Naive B cell (primary cell): ENCODE results near the gene SHFL. TPM values are rescaled to one million over a fixed set of nuclear protein-coding genes. Genes with fewer than 3 reads are reported as not detected.

Experiments
- ATAC-seq, 2 donors: fragments of 150-1000 bp; cut with Tn5 transposase; 2 replicates each; pipeline ENCODE4 v1.10.0; 2021; ENCODE audit warnings: low read depth in 2 of 2, mild to moderate bottlenecking in 2 of 2, moderate library complexity in 2 of 2
- DNase-seq: peaks from one replicate; pipeline ENCODE4 v3.0.0; 2022
- H3K27ac Mint-ChIP-seq, 6 donors: one replicate each; pipeline ENCODE4 v1.8.0; 2020 to 2022; ENCODE audit warnings: mild to moderate bottlenecking in 6 of 6, mixed read lengths in 6 of 6, moderate library complexity in 5 of 6, inconsistent platforms in 2 of 6
- H3K27me3 Mint-ChIP-seq, 3 donors: one replicate each; pipeline ENCODE4 v1.8.0; 2021 to 2022; ENCODE audit warnings: mixed read lengths in 3 of 3, mild to moderate bottlenecking in 1 of 3
- H3K36me3 Mint-ChIP-seq, 2 donors: one replicate each; pipeline ENCODE4 v1.8.0; 2020 to 2022; ENCODE audit warnings: mixed read lengths in 2 of 2, inconsistent platforms in 1 of 2, mild to moderate bottlenecking in 1 of 2
- H3K4me1 Mint-ChIP-seq, 3 donors: one replicate each; pipeline ENCODE4 v1.8.0; 2020 to 2022; ENCODE audit warnings: mixed read lengths in 3 of 3, inconsistent platforms in 1 of 3, mild to moderate bottlenecking in 1 of 3, moderate library complexity in 1 of 3
- H3K4me3 Mint-ChIP-seq, 8 donors: one replicate each; pipeline ENCODE4 v1.8.0; 2020 to 2022; ENCODE audit warnings: mild to moderate bottlenecking in 8 of 8, mixed read lengths in 8 of 8, moderate library complexity in 8 of 8, inconsistent platforms in 2 of 8
- H3K9me3 Mint-ChIP-seq, 7 donors: one replicate each; pipeline ENCODE4 v1.8.0; 2020 to 2022; ENCODE audit warnings: mixed read lengths in 7 of 7, mild to moderate bottlenecking in 5 of 7, inconsistent platforms in 2 of 7, moderate library complexity in 1 of 7
- polyA plus RNA-seq, 6 donors: library from polyadenylated mRNA; unstranded; fragments of 300-500 nt; fragmentation: Illumina TruSeq; gene quantifications; one replicate each; pipeline ENCODE4 v1.2.3, GENCODE V29; 2021; ENCODE audit warnings: low read depth in 6 of 6

The SHFL gene
- polyA plus RNA-seq, 6 donors from 2014 or later, result 14.7 to 37.0 (median 23.8) TPM

DNA sequence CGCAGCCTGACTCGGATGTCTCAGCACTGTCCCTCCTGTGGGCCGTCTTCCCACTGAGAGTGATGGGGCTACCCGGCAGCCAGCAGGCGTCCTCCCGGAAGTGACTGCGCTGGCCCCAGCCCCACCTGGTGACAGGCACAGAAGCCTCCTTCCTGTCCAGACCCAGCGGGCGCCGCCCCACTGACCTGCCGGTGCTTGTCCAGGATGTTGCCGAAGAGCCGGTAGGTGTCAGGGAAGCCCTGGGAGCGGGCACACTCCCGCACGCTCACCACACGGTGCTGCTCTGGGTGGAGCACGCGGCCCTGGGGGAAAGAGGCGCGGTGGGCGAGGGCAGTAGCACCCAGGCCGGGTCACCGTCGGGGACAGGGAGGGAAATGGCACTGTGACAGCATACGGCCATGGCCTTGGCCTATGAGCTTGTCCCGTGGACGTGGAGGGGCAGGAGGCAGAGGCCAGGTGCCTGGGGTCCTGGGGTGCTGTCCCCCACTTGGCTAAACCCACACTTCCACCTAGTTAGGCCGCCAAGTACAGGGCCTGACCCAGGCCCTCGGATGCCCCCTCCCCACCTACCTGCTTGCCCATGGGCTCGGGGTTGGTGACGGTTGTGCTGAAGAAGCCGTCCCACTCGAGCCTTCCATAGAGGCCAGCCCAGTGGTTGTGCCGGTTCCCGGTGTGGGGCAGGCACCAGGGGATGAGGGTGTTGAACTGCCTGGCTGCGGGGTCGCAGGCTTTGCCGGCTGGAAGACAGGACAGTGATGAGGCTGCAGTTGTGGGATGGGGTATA lies 49.6 kb downstream of the SHFL start:
- no peak overlapping the region for H3K27ac Mint-ChIP-seq
- no peak for DNase-seq
- peaks cover 9 to 21% of the 10 kb centered on the region in 2 donors for H3K36me3 Mint-ChIP-seq
- ATAC-seq, result no peak
- H3K27me3 Mint-ChIP-seq, result no peaks in the 10 kb centered on the region
- H3K4me1 Mint-ChIP-seq, result no peaks in the 10 kb centered on the region
- no peak overlapping the region for H3K4me3 Mint-ChIP-seq
- peaks cover 0 to 2% (median 0%) of the 10 kb centered on the region in 7 donors for H3K9me3 Mint-ChIP-seq

DNA sequence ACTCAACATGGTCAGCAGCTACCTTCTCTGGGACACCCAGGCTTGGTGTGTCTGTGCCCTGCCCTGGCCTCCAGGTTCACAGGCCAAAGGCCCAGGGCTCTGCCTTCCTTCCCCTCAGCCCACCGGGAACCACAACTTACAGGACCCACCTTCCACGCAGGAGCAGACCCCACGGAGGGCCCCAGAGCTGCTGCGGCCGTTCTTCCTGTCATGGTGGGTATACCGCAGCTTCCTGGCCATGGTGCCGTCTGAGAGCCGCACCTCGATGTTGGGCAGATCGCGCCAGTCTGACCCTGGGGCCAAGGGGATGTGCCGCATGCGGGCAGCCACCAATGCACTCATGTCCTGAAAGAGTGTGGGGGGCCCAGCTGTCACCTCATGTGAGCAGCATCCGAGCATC lies 50.8 kb downstream of the SHFL start:
- ATAC-seq (no peak), DNase-seq (no peak)
- peaks cover 9 to 14% of the 10 kb centered on the region in 2 donors for H3K36me3 Mint-ChIP-seq
- H3K4me3 Mint-ChIP-seq, result no peak overlapping the region
- peaks cover 0 to 2% (median 0%) of the 10 kb centered on the region in 7 donors for H3K9me3 Mint-ChIP-seq
- H3K27ac Mint-ChIP-seq, result no peak overlapping the region
- H3K4me1 Mint-ChIP-seq, result no peaks in the 10 kb centered on the region
- no peaks in the 10 kb centered on the region for H3K27me3 Mint-ChIP-seq

DNA sequence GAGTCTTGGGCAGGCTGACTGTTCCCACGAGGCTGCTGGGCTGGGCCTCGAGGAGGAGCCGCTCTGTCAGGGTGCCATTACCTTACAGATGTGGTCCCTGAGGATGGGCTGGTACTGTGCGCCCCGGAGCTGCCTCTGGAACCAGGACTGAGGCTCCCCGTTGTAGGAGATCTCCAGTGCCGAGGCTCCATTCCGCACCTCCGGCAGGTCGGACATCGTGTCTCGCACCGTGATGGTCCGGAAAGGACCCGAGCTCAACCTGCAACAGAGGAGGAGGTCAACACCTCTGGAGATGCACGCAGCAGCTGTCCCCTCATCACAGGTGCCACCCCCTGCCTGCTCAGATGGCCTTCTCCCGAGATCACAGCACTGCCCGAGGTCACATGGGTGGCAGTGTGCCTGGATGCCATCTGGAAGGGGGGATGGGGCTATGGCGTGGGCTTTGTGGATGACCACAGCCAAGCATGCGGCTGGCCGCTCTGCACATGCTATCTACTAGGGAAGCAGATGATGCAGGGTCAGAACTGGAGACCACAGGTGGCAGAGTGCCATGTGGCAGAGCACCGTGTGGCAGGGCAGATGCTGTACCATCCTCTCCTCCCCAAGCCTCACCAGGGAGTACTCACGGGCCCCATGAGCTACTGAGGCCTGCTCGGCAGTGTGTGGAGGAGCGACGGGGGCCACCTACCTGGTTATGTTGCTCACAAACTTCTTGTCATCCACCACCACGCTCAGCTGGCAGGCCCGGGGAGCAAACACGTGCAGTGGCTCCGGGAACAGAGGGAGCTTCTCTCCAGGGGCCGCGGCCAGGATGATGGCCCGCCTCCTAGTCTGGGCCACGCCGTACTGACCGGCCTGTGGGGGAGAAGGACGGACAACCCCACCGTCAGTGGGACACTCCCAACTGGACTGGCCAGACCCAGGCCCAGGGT lies 51.9 kb downstream of the SHFL start:
- Mint-ChIP-seq H3K36me3 (peaks cover 5 to 14% of the 10 kb centered on the region in 2 donors), H3K4me1 (no peaks in the 10 kb centered on the region), H3K9me3 (no peaks in the 10 kb centered on the region), H3K4me3 (no peak overlapping the region), H3K27ac (peak overlapping the region in 1 of 6 donors; percentile 59), H3K27me3 (no peaks in the 10 kb centered on the region)
- DNase-seq (no peak), ATAC-seq (no peak)

DNA sequence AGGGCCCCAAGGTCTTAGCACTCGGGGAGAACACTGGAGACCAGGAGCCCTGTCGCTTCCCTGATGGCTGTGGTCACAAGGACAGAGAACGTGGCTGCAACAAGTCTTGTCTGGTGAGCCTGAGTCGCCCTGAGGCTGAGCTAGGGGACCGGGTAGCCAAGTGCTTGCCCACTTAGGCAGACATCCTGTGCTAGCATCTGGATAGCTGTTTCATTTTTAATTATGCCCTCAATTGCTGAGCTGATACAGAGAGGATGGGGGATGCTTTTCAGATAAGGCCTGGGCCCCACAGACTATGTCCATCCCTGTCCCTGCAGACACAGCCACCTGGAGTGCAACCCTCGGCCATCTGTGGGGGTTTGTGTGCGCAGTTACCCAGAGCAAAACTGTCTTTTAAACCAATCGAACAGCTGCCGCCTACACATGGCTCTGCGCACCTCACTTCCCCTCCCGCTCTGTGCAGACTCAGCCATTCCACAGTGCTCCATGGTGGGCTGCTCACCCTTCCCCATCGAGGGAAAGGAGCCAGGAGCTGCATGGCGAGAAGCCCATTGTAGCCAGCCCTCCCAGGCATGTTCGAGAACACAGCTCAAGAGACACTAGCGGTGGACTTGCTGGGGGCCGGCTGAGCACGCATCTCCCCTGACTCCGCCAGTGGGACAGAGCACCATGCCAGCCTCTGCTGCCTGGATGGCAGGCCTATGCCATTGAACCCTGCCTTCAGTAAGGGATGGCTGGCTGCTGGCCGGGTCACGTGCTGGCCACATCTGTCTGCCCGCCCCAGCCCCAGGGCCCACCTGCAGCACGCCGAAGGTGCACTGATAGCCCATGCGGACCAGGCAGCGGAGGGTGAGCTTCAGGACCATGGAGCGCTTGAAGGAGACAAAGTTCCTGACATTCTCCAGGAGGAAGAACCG lies 53.0 kb downstream of the SHFL start:
- no peak for ATAC-seq
- Mint-ChIP-seq H3K4me3 (no peak overlapping the region), H3K4me1 (no peaks in the 10 kb centered on the region)

DNA sequence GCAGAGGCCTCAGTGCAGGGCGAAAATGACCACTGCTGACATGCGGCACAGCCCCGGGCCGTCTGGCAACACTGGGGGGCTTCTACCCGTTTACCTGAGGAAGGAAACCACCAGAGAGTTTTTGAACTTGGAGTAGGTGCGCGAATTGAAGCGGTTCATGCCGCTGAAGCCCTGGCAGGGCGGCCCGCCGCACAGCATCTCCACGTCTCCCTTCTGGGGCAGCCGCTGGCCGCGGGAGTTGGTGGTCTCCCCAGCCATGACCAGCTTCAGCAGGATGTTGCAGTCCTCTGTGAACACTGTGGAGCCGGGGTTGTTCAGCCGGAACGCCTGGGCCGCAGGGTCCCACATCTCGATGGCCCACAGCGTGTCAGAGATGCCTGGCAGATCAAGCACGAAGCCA lies 53.8 kb downstream of the SHFL start:
- no peak for ATAC-seq
- H3K4me1 Mint-ChIP-seq, result no peaks in the 10 kb centered on the region
- no peak for DNase-seq
- H3K36me3 Mint-ChIP-seq, result peaks cover 0 to 13% of the 10 kb centered on the region in 2 donors
- H3K4me3 Mint-ChIP-seq, result no peak overlapping the region
- H3K27ac Mint-ChIP-seq, result peak overlapping the region in 1 of 6 donors; percentile 27
- no peaks in the 10 kb centered on the region for H3K27me3 Mint-ChIP-seq
- H3K9me3 Mint-ChIP-seq, result no peaks in the 10 kb centered on the region

More for the DNA sequence above, 53.0 kb downstream of the SHFL start:
- no peaks in the 10 kb centered on the region for H3K27me3 Mint-ChIP-seq
- H3K36me3 Mint-ChIP-seq, result peaks cover 0 to 13% of the 10 kb centered on the region in 2 donors
- H3K9me3 Mint-ChIP-seq, result no peaks in the 10 kb centered on the region
- no peak for DNase-seq
- no peak overlapping the region for H3K27ac Mint-ChIP-seq

DNA sequence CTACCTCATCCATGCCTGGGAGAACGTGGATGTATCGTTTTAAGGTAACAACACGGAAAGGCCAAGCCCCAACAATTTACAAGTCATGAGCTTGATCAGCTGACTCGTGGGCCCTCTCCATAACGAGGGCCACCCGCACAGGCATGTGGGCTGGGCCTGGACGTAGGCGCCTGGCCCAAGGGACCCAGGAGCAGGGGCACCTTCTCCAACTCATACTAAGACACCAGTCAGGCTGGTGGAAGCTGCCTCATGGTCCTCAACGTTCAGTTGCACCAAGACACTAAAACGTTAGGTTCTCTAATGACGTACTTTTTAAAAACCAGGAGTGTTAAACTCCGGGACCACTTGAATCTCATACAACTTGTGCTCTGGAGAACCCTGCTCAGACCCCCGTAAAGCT lies 55.4 kb downstream of the SHFL start:
- DNase-seq (no peak), ATAC-seq (no peak)
- no peak overlapping the region for H3K27ac Mint-ChIP-seq
- no peaks in the 10 kb centered on the region for H3K4me1 Mint-ChIP-seq
- peaks cover 4 to 18% of the 10 kb centered on the region in 2 donors for H3K36me3 Mint-ChIP-seq
- H3K4me3 Mint-ChIP-seq, result no peak overlapping the region
- no peaks in the 10 kb centered on the region for H3K9me3 Mint-ChIP-seq
- H3K27me3 Mint-ChIP-seq, result no peaks in the 10 kb centered on the region

DNA sequence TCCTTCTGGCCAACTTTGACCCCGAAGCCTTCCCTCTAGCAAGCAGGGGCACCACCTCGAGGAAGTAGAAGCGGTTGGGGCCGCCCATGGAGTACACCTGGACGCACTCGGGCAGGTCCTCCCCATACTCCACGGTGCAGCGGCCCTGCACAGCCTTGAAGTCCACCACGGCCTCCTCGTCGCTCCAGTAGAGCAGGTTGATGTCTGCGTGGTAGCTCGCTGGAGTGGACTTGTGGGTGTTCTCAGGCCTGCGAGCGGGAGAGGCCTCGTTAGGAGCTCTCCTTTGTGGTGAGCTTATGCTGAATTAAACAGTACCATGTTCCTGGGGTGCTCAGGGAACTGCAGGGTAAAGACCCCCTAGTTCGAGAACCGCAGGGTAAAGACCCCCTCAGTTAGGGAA lies 55.9 kb downstream of the SHFL start:
- Mint-ChIP-seq H3K4me3 (no peak overlapping the region), H3K36me3 (peaks cover 7 to 20% of the 10 kb centered on the region in 2 donors), H3K4me1 (no peaks in the 10 kb centered on the region), H3K27ac (no peak overlapping the region), H3K9me3 (no peaks in the 10 kb centered on the region), H3K27me3 (no peaks in the 10 kb centered on the region)
- DNase-seq (no peak), ATAC-seq (no peak)

Other genes starting within 250 kb of the SHFL start
- gene OLFM2, start 149.8 kb upstream of the SHFL start, polyA plus RNA-seq, result not detected
- not detected for gene COL5A3, start 75.8 kb upstream of the SHFL start, polyA plus RNA-seq
- gene RDH8, start 72.8 kb upstream of the SHFL start, polyA plus RNA-seq, result not detected
- gene ANGPTL6, start 16.4 kb downstream of the SHFL start, polyA plus RNA-seq, result 1 to 10 TPM in 1 of 6 donors, under 1 TPM in 3, not detected in 2; 0.39 to 1.1 (median 0.65) TPM
- 10 to 100 TPM in 5 of 6 donors, 1 to 10 TPM in 1; 7.8 to 30.7 (median 15.1) TPM for gene PPAN, start 20.0 kb downstream of the SHFL start, polyA plus RNA-seq
- 1 to 10 TPM in 3 of 6 donors, under 1 TPM in 3; 0.69 to 1.2 (median 0.92) TPM for gene P2RY11, start 25.4 kb downstream of the SHFL start, polyA plus RNA-seq
- 100 to 1,000 TPM; 141 to 177 (median 159) TPM for gene EIF3G, start 33.6 kb downstream of the SHFL start, polyA plus RNA-seq
- gene DNMT1, start 108.6 kb downstream of the SHFL start, polyA plus RNA-seq, result 10 to 100 TPM; 13.9 to 56.7 (median 31.3) TPM
- under 1 TPM in 4 of 6 donors, not detected in 2; 0.06 to 0.21 (median 0.16) TPM for gene S1PR2, start 145.0 kb downstream of the SHFL start, polyA plus RNA-seq
- gene MRPL4, start 165.9 kb downstream of the SHFL start, polyA plus RNA-seq, result 10 to 100 TPM; 23.7 to 34.3 (median 27.4) TPM
- 1 to 10 TPM in 5 of 6 donors, not detected in 1; 2.5 to 4.9 (median 3.8) TPM for gene ICAM1, start 184.8 kb downstream of the SHFL start, polyA plus RNA-seq
- not detected for gene ICAM4, start 200.6 kb downstream of the SHFL start, polyA plus RNA-seq
- gene ICAM5, start 203.6 kb downstream of the SHFL start, polyA plus RNA-seq, result not detected
- under 1 TPM in 2 of 6 donors, not detected in 4; 0.73 to 0.86 TPM for gene ZGLP1, start 223.5 kb downstream of the SHFL start, polyA plus RNA-seq
- gene FDX2, start 229.7 kb downstream of the SHFL start, polyA plus RNA-seq, result 10 to 100 TPM; 12.9 to 36.6 (median 15.5) TPM
- 10 to 100 TPM; 12.0 to 25.0 (median 15.0) TPM for gene RAVER1, start 247.2 kb downstream of the SHFL start, polyA plus RNA-seq